ENCODE data around the gene APCS. TPM values are rescaled to one million over a fixed set of nuclear protein-coding genes. Genes with fewer than 3 reads are reported as not detected.

The APCS gene
- total and polyA plus RNA-seq, 2 of the 8 experiments (the other 6 are each of a cell fraction or from before 2014, with no cell fraction given) = not detected

DNA sequence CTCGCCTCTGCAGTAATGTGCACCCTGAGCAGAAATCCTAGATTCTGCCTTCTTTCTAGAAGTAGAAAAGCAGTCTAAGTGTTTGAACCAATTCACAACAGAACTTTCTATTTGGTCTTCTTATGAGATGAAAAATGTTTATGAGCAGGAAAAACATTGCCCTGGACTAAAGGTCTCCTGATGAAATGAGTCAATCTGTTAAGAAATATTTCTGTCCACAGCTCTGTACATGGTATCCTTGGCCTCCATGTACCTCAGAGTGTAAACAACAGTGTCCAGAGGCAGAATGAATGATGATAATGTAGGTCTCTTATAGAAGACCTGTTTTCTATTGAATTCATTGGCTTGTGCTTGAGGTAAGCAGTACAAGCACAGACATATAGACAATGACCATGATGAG, 6.2 kb upstream of the APCS start:
- ChIA-PET POLR2A (ENCODE audit: partially characterized antibody) (no interaction called here), CTCF (ENCODE audit: partially characterized antibody) (no interaction called here)
- H4K8ac ChIP-seq (ENCODE audit: extremely low read depth, insufficient read depth, low read length) = no peak overlapping the region
- TF ChIP-seq SUZ12 (IDR thresholded peaks at IDR 0.05; ENCODE audit: low read length) (no peak), GTF2F1 (IDR thresholded peaks at IDR 0.05; ENCODE audit: borderline replicate concordance, low read depth, low read length) (no peak), YY1 (IDR thresholded peaks at IDR 0.05; ENCODE audit: low read depth, low read length) (no peak), SP2 (IDR thresholded peaks at IDR 0.05; ENCODE audit: low read length) (no peak), KDM4A (IDR thresholded peaks at IDR 0.05; ENCODE audit: low read depth, low read length, severe bottlenecking) (no peak), POLR2AphosphoS5 (IDR thresholded peaks at IDR 0.05; ENCODE audit: low read depth, low read length) (no peak), ZNF274 (IDR thresholded peaks at IDR 0.05; ENCODE audit: borderline replicate concordance, extremely low read depth, low read length) (no peak), SIN3A (conservative IDR thresholded peaks at IDR 0.05 in 1 of 2, IDR thresholded peaks at IDR 0.05 in 1 of 2; ENCODE audit: low read depth in 1 of 2, low read length in 2 of 2) (no peak), CBX5 (IDR thresholded peaks at IDR 0.05; ENCODE audit: low read depth, low read length) (no peak), CHD1 (IDR thresholded peaks at IDR 0.05; ENCODE audit: low read depth, low read length) (no peak), BRCA1 (IDR thresholded peaks at IDR 0.05; ENCODE audit: low read depth, low read length) (no peak)
- TF ChIP-seq, protein P1, sequence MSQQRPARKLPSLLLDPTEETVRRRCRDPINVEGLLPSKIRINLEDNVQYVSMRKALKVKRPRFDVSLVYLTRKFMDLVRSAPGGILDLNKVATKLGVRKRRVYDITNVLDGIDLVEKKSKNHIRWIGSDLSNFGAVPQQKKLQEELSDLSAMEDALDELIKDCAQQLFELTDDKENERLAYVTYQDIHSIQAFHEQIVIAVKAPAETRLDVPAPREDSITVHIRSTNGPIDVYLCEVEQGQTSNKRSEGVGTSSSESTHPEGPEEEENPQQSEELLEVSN (IDR thresholded peaks at IDR 0.05) = no peak
- TF ChIP-seq, protein P2, sequence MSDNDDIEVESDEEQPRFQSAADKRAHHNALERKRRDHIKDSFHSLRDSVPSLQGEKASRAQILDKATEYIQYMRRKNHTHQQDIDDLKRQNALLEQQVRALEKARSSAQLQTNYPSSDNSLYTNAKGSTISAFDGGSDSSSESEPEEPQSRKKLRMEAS (IDR thresholded peaks at IDR 0.05) = no peak
- H3K4me1 ChIP-seq (replicated peaks in 1 of 4; ENCODE audit: control insufficient read depth in 3 of 4, insufficient read depth in 4 of 4, low read length in 3 of 4) = no peaks in the 10 kb centered on the region
- no peaks in the 10 kb centered on the region for H3K36me3 ChIP-seq (ENCODE audit: control insufficient read depth in 2 of 4, insufficient read depth in 4 of 4, low read length in 3 of 4)
- no peak overlapping the region for H3K4ac ChIP-seq (replicated peaks; ENCODE audit: insufficient read length, low read depth, low read length)
- no peak overlapping the region for H4K91ac ChIP-seq (replicated peaks; ENCODE audit: insufficient read length, low read length)
- H3K79me1 ChIP-seq (ENCODE audit: low read depth, low read length) = no peaks in the 10 kb centered on the region
- H2BK120ac ChIP-seq (replicated peaks; ENCODE audit: low read depth, low read length) = no peak overlapping the region
- H2BK5ac ChIP-seq (ENCODE audit: low read depth, low read length) = no peak overlapping the region
- H3K4me3 ChIP-seq (ENCODE audit: extremely low read depth in 1 of 4, insufficient read depth in 2 of 4, low read depth in 3 of 4, low read length in 4 of 4) = no peak overlapping the region
- no peaks in the 10 kb centered on the region for H3K27me3 ChIP-seq (replicated peaks in 1 of 4; ENCODE audit: control insufficient read depth in 3 of 4, extremely low read depth in 1 of 4, insufficient read depth in 3 of 4, low read length in 3 of 4)
- no peak for FAIRE-seq
- no peak overlapping the region for H3K27ac ChIP-seq (ENCODE audit: low read depth, low read length)
- no peak overlapping the region for H2BK15ac ChIP-seq (ENCODE audit: low read length)
- no peaks in the 10 kb centered on the region for H4K20me1 ChIP-seq (replicated peaks in 1 of 2; ENCODE audit: control insufficient read depth in 1 of 2, insufficient read depth in 2 of 2, low read length in 2 of 2)
- H3K9me3 ChIP-seq (ENCODE audit: insufficient read depth in 2 of 2, low read depth in 1 of 2, low read length in 1 of 2) = peaks cover 47 to 54% of the 10 kb centered on the region in 2 experiments; a peak in 3 of 4 replicates
- H3K14ac ChIP-seq (ENCODE audit: insufficient read length) = no peak overlapping the region
- no peak overlapping the region for H4K5ac ChIP-seq (ENCODE audit: insufficient read length, low read depth, low read length)
- H2AK5ac ChIP-seq (ENCODE audit: low read depth, low read length) = no peak overlapping the region
- no peak overlapping the region for H3K56ac ChIP-seq (replicated peaks; ENCODE audit: insufficient read length, low read depth, low read length)
- no peaks in the 10 kb centered on the region for H3K79me2 ChIP-seq (ENCODE audit: control insufficient read depth in 1 of 2, insufficient read depth in 2 of 2, low read length in 2 of 2)
- no peak overlapping the region for H3K9ac ChIP-seq (replicated peaks in 1 of 4; ENCODE audit: extremely low read depth in 1 of 4, low read depth in 3 of 4, low read length in 3 of 4)
- no peaks in the 10 kb centered on the region for H3K23me2 ChIP-seq (ENCODE audit: low read depth, low read length)
- H3K4me2 ChIP-seq (ENCODE audit: insufficient read depth in 1 of 2, low read depth in 2 of 2, low read length in 2 of 2) = no peak overlapping the region
- H2BK20ac ChIP-seq (ENCODE audit: low read length) = no peak overlapping the region
- H3K23ac ChIP-seq (ENCODE audit: insufficient read length) = no peak overlapping the region
- no peak for DNase-seq (ENCODE audit: low read depth in 1 of 2, low spot score in 2 of 2)
- no peak overlapping the region for H2BK12ac ChIP-seq (ENCODE audit: low read depth, low read length)
- no peak overlapping the region for H3K18ac ChIP-seq (ENCODE audit: extremely low read depth, low read length)
- WGBS, 2 experiments (ENCODE audit: extremely low coverage in 1 of 2, insufficient coverage in 1 of 2, insufficient read length in 1 of 2, insufficient replicate concordance in 2 of 2, low coverage in 1 of 2, low lambda C conversion rate in 2 of 2, missing lambda C conversion rate in 1 of 2) = 81% methylated on average over 1 of the region's 1 CpG; no CpG with 5 or more reads in 1 of the 2 experiments
- H2AFZ ChIP-seq (ENCODE audit: low read length) = no peak overlapping the region

Measured in H1 (cell line).